NK-92 (cell line): ENCODE measurements around the gene LPIN3.

ENCODE experiments used
- DNase-seq: peaks from one replicate; lab custom pipeline; 2025; ENCODE audit not compliant: unreplicated experiment; lab: John Stamatoyannopoulos, UW

The LPIN3 gene

GRCh38 chr20:41348430-41349172 lies 8.0 kb downstream of the LPIN3 start:
- DNase-seq = no peak

- no peak for DNase-seq
Observed at GRCh38 chr20:41349266-41349665, 8.6 kb downstream of the LPIN3 start.

GRCh38 chr20:41349943-41350342 lies 9.3 kb downstream of the LPIN3 start:
- no peak for DNase-seq

- DNase-seq = no peak
Observed at GRCh38 chr20:41350408-41350962, 9.9 kb downstream of the LPIN3 start.

GRCh38 chr20:41352106-41352505 lies 11.5 kb downstream of the LPIN3 start:
- DNase-seq = no peak

- no peak for DNase-seq
Observed at GRCh38 chr20:41352666-41353065, 12.0 kb downstream of the LPIN3 start.

- no peak for DNase-seq
Observed at GRCh38 chr20:41353530-41353929, 12.9 kb downstream of the LPIN3 start.

- DNase-seq = no peak
Observed at GRCh38 chr20:41355192-41355591, 14.6 kb downstream of the LPIN3 start.

- no peak for DNase-seq
Observed at GRCh38 chr20:41355598-41356203, 15.1 kb downstream of the LPIN3 start.

GRCh38 chr20:41356951-41357350 lies 16.3 kb downstream of the LPIN3 start:
- DNase-seq = no peak

GRCh38 chr20:41357424-41358163 lies 17.0 kb downstream of the LPIN3 start:
- no peak for DNase-seq

- DNase-seq = no peak
Observed at GRCh38 chr20:41358230-41358629, 17.6 kb downstream of the LPIN3 start.

- no peak for DNase-seq
Observed at GRCh38 chr20:41358717-41359116, 18.1 kb downstream of the LPIN3 start.

- DNase-seq = no peak
Observed at GRCh38 chr20:41359541-41360011, 19.0 kb downstream of the LPIN3 start.

GRCh38 chr20:41360831-41361756 lies 20.5 kb downstream of the LPIN3 start:
- no peak for DNase-seq

GRCh38 chr20:41361757-41362747 lies 21.4 kb downstream of the LPIN3 start:
- no peak for DNase-seq

GRCh38 chr20:41362748-41363140 lies 22.1 kb downstream of the LPIN3 start:
- no peak for DNase-seq

GRCh38 chr20:41363601-41364000 lies 23.0 kb downstream of the LPIN3 start:
- no peak for DNase-seq

GRCh38 chr20:41364236-41364855 lies 23.7 kb downstream of the LPIN3 start:
- no peak for DNase-seq
